NCI-H748 (cell line): ENCODE results near the gene MYO18A.
"Not testable (repeated sequence)": the region's sequence is repeated elsewhere in the genome, so short reads cannot be mapped to it uniquely, and the experiment has no call there.

Experiments
- DNase-seq: peaks from one replicate; lab custom pipeline; 2025; ENCODE audit not compliant: unreplicated experiment; lab: John Stamatoyannopoulos, UW

The MYO18A gene

GRCh38 chr17:29107933-29108822 is 72.0 kb downstream of the MYO18A start:
- DNase-seq: no peak

DNA sequence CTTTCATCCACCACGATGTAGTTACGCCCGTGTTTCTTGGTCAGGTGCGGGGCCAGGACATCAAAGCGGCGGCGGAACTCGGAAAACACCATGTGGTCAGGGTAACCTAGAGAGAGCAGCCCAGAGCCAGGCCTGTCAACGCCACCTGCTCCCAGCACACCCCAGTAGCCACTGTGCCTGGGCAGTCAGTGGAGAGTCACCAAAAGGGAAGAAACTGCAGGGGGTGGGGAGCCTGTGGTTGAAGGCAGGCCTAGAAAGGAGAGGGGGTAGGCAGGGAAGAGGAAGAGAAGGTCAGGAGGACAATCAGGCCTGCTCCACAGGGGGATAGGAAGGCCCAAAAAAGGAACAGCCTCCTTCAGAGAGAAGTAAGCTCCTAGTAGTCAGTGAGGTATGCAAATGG is 73.1 kb downstream of the MYO18A start:
- DNase-seq: no peak

DNA sequence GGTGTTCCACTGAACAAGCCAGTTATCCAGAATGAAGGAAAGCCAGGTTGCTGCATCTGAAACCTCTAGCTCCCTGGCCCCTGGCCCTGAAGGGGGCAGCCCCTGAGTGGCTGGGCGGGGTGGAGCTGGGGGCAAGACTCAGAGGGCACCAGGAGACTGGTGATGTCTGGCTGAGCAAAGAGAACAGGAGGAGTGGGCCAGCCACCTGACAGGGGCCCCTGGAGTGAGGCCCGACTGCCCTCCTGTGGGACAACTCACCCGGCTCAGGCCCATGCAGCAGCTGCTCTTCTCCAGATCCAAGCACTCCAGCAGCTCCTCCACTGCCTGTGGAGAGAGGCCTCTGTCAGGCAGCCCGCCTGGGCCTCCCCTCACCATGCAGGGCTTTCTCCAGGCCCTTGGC is 76.9 kb downstream of the MYO18A start:
- DNase-seq: no peak

DNA sequence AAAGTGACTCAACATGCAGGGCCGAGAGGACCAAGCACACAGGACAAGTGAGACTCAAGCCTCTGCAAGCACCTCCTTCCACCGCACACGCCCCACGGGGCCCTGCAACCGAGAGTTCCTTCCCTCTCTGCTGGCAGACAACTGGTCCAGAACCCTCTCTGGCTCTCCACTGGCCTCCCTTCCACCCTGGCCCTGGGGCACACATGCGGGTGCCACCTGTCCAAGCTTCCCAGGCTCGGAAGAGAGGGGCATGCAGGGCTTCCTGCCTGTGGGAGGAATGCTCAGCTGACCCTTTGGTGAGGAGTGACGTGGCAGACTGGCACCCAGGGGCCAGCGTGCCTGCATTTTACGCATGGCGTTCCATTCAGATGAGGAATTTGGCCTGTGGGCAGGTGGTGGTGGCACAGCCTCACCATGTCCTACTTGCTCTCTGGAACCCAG is 77.4 kb downstream of the MYO18A start:
- DNase-seq: no peak

- no peak for DNase-seq
These were observed 78.2 kb downstream of the MYO18A start for GRCh38 chr17:29102046-29102445.

- DNase-seq: no peak
These were observed 79.9 kb downstream of the MYO18A start for GRCh38 chr17:29100296-29100695.

DNA sequence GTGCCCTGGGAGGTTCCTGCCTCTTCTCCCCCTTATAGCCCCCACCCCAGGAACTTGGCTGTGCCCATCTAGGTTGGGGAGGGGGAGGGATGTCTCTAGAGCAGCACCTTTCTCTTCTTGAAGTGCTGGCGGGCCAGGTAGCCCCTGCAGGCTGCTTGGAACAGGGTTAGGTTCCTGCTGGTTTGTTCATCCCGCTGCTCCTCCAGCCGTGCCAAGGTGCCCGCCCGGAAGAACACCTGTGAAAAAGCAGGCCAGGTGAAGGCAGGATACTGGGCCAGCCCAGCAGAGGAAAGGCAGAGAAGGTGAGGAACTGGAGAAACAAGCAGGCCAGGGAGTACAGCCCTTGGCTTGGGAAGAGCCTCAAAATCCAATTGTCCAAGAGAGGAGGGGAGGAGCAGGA is 80.7 kb downstream of the MYO18A start:
- DNase-seq: no peak

GRCh38 chr17:29096094-29096493 is 84.1 kb downstream of the MYO18A start:
- no peak for DNase-seq

DNA sequence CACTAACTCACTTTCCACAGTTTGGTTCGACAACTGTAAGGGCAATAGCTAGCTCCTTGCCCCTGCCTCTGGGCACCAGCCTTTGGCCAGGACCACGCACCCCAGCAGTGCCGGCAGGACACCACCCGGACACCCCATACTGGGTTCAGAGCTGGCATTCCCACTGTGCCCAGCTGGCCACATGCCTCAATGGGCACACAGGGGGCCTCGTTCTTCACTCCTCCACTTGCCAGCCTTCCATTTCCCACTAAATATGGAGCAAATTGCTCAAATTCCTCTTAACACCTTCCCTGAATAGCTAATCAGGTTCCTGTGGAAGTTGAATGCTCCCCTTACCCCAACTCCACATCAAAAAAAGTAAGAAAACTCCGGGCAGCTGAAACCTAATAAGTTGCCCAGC is 84.8 kb downstream of the MYO18A start:
- no peak for DNase-seq

DNA sequence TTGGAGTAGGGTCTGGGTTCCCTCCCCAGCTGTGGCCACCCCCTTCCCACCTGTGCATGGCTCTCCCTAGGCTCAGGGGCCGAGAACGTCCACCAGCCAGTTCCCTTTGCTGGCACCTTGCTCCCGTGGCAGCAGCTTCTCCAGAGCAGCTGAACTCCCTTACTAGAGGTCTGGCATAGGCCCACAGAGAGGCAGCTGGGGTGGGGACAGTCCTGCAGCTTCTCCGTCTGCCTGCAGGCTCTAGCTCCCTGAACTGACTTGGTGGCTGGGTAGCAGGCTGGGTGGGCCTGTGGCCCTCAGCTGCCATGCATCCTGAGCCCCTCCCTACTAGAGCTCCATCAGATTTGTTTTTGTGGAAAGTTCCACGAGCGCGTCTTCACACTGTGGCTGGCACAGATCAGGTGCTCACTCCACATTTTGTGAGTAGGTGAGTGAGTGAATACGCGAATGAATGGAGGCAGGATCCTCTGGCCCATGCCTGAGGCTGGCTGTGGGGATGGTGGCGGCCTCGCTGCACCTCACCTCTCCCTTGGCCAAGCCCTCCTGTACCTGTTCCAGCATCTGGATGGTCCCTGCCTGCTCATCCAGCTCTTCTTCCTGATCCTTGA is 86.0 kb downstream of the MYO18A start:
- DNase-seq: no peak

DNA sequence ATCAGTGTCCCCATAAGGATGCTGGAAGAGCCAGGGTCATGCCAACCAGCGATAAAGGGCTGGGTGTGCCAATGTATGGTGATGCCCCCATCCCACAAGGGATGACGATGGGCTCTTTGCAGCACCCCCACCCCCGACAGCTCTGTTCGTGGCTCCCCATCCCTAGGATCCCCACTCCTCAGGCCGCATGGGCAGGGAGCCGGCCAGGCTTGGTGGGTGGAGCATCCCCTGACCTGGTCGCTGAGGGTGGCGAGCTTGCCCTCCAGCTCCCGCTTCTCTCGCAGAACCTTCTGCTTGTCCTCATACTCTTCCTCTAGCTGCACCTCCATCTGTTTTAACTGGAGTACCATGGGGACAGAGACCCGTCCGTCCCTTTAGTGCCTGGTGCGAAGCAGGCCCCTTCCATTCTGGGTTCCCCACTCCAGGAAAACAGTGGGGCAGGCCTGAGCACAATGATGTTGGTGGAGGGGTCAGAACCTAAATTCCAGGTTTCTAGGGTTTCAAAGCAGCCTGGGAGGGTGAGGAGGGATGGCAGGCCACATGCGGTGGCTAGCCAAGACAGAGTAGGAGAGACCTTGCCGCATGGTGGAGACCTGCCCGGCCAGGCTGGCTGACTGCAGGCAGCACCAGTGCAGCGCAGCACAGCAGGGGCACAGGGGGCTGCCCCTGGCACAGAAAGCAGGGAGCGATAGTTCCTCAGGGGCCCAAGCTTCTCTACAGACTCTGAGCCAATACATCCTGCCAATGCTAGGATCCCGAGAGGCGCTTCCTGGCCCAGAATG is 86.9 kb downstream of the MYO18A start:
- no peak for DNase-seq

DNA sequence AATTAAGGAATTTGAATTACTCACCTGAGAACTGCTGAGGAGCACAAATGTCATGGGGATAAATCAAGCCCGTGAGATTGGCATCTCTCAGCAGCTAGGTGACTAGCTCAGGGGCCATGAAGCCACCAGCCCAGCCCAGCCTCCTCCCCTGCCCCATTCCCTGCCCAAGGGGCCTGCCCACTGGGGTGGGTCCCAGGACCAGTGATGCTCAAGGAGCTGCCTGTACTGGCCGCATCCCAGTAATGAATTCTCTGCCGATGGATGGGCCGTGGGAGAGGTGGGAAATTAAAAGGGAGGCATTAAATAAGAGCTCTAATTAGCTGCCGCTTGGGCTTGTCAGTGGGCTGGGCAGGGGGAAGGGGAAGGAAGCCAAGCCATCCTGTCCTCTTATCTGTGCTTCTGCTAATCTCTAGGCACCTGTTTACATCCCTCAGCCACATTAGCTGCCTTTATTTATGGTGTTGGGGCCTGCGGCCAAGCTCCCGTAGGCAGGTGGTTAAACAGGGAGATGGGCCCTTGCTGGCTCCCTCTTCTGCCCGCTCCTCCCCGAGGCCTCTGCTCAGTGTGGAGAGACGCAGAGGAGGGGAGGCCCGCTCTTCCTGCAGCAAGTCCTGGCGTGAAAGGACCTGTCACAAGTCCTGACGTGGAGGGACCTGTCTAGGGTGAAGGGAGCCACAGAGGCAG is 88.5 kb downstream of the MYO18A start:
- DNase-seq: no peak

- DNase-seq: no peak
These were observed 89.2 kb downstream of the MYO18A start for GRCh38 chr17:29090750-29091605.

DNA sequence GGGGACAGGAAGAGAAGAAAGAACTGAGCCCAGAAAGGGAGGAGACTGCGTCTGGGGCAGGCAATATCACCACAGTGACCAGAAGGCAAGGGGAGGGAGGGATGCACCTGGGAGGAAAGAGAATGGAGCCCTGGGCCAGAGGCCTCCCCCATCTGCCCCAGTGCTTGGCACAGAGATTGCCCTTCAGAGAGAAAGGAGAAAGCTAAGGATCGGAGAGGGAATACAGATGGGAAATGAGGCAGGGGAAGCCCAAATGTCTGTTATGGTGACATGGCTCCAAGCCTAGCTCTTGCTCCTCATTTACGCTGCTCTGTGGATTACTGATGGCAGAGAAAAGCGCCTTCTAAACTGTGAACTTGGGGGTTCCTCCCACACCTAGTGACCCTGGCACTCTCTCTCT is 90.1 kb downstream of the MYO18A start:
- DNase-seq: no peak

- no peak for DNase-seq
These were observed 90.6 kb downstream of the MYO18A start for GRCh38 chr17:29089601-29090044.

DNA sequence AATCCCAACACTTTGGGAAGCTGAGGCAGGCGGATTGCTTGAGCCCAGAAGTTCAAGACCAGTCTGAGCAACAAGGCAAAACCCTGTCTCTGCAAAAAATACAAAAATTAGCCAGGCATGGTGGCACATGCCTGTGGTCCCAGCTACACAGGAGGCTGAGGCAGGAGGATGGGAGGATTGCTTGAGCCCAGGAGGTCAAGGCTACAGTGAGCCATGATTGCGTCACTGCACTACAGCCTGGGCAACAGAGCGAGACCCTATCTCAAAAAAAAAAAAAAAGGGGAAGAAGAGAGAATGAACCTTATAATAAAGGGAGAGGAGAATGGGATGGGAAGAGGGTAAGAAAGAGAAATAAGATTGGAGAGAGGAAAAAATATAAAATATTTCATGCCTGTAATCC is 91.4 kb downstream of the MYO18A start:
- not testable (repeated sequence) for DNase-seq

- no peak for DNase-seq
These were observed 93.4 kb downstream of the MYO18A start for GRCh38 chr17:29086628-29087332.

- DNase-seq: peak; percentile 25
These were observed 95.0 kb downstream of the MYO18A start for GRCh38 chr17:29085223-29085622.

DNA sequence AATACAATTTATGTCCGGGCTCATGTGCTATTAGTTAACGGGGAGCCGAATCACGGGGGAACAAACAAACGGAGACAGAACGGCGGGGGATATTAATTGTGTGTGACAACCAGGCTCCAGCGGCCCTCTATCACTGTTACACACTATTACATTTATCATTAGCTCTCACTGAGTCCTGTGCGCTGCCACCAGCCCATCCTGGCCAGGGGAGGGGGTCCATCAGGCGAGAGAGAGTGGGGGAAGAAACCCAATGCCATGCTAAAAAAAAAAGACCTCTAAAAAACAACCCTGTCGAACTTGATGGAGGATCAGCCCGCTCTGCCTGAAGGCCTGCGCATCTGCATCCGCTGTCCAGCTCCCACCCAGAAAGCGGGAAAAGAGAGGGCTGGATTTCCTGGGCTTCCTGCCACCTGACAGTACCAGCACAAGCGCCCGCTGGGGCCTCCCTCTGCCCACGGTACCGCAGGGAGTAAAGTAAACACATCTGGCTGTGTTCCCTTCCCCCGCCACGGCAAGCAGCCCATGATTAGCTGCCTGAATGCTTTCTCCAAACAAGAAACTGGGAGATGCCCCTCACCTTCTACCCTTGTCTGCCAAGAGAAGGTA is 95.6 kb downstream of the MYO18A start:
- peak; percentile 94 for DNase-seq
